WTC11 (cell line): ENCODE results near the gene NHLRC2. TPM values are rescaled to one million over a fixed set of nuclear protein-coding genes. Genes with fewer than 3 reads are reported as not detected.
"Not testable (repeated sequence)": the region's sequence is repeated elsewhere in the genome, so short reads cannot be mapped to it uniquely, and the experiment has no call there.

Experiments used
- ATAC-seq: fragments of 200-7000 bp; cut with Tn5 transposase; 2 replicates; pipeline ENCODE4 v1.10.0; 2021; ENCODE audit warnings: mild to moderate bottlenecking, moderate library complexity
- CTCF ChIA-PET: fragments of 300-600 bp; sonication (Branson Sonifier 250); formaldehyde crosslinking; loops from one replicate; lab custom pipeline; 2021; ENCODE audit warnings: antibody characterized with exemption; lab: Charles Lee
- POLR2A ChIA-PET: fragments of 350-600 bp; sonication (Branson Sonifier 250); formaldehyde crosslinking; loops from one replicate; lab custom pipeline; 2021; ENCODE audit warnings: antibody characterized with exemption; lab: Charles Lee
- DNase-seq: peaks from one replicate; pipeline ENCODE4 v3.0.0; 2021; ENCODE audit warnings: low spot score
- H3K27ac Mint-ChIP-seq: 2 replicates; pipeline ENCODE4 v1.8.0; 2021; ENCODE audit warnings: mixed read lengths
- H3K27me3 Mint-ChIP-seq: 2 replicates; pipeline ENCODE4 v1.8.0; 2021; ENCODE audit warnings: low read depth, mild to moderate bottlenecking, moderate library complexity, mixed read lengths
- H3K36me3 Mint-ChIP-seq: 2 replicates; pipeline ENCODE4 v1.8.0; 2021; ENCODE audit warnings: mixed read lengths
- H3K4me1 Mint-ChIP-seq: 2 replicates; pipeline ENCODE4 v1.8.0; 2022; ENCODE audit warnings: mixed read lengths
- H3K4me3 Mint-ChIP-seq: 2 replicates; pipeline ENCODE4 v1.8.0; 2021; ENCODE audit warnings: mild to moderate bottlenecking, moderate library complexity, mixed read lengths
- H3K9me3 Mint-ChIP-seq: 2 replicates; pipeline ENCODE4 v1.8.0; 2021; ENCODE audit warnings: mixed read lengths
- CDX4 ChIP-seq: fragments of 250-450 bp; sonication (Bioruptor Pico); IDR thresholded peaks from 2 replicates; pipeline ENCODE4 v1.9.0; 2021; ENCODE audit warnings: moderate library complexity, mild to moderate bottlenecking, inconsistent platforms, borderline replicate concordance
- ELF4 ChIP-seq: sonication (generic); formaldehyde crosslinking; IDR thresholded peaks from 2 replicates; pipeline ENCODE4 v1.8.1; 2022; ENCODE audit warnings: low read depth, mild to moderate bottlenecking, moderate library complexity, missing genetic modification reagents
- FOXJ3 ChIP-seq: sonication (generic); formaldehyde crosslinking; IDR thresholded peaks from 2 replicates; pipeline ENCODE4 v1.9.0; 2021; ENCODE audit warnings: missing genetic modification reagents, mild to moderate bottlenecking, borderline replicate concordance
- FOXP4 ChIP-seq: sonication (generic); formaldehyde crosslinking; IDR thresholded peaks from 2 replicates; pipeline ENCODE4 v1.8.0; 2022; ENCODE audit warnings: mild to moderate bottlenecking, missing genetic modification reagents
- HMGA2 ChIP-seq: fragments of 250-450 bp; sonication (Bioruptor Pico); IDR thresholded peaks from 2 replicates; pipeline ENCODE4 v1.4.0; 2021; ENCODE audit warnings: mild to moderate bottlenecking, moderate library complexity
- IRF2 ChIP-seq: sonication (generic); formaldehyde crosslinking; IDR thresholded peaks from 2 replicates; pipeline ENCODE4 v1.8.0; 2022; ENCODE audit warnings: low read depth, missing genetic modification reagents, borderline replicate concordance
- KAT7 ChIP-seq: sonication (generic); formaldehyde crosslinking; IDR thresholded peaks from 2 replicates; pipeline ENCODE4 v1.8.1; 2023; ENCODE audit warnings: missing genetic modification reagents, mild to moderate bottlenecking, borderline replicate concordance
- NFE2L1 ChIP-seq: sonication (generic); formaldehyde crosslinking; IDR thresholded peaks from 2 replicates; pipeline ENCODE4 v1.8.1; 2023; ENCODE audit warnings: missing genetic modification reagents
- PRRX2 ChIP-seq: fragments of 250-450 bp; sonication (Bioruptor Pico); IDR thresholded peaks from 2 replicates; pipeline ENCODE4 v1.8.0; 2021; ENCODE audit warnings: mild to moderate bottlenecking
- SMAD4 ChIP-seq: sonication (generic); formaldehyde crosslinking; IDR thresholded peaks from 2 replicates; pipeline ENCODE4 v1.8.0; 2022; ENCODE audit warnings: mild to moderate bottlenecking, missing genetic modification reagents
- SP1 ChIP-seq: sonication (generic); formaldehyde crosslinking; conservative IDR thresholded peaks from 2 replicates; pipeline ENCODE4 v1.8.1; 2022; ENCODE audit warnings: missing genetic modification reagents
- TEAD4 ChIP-seq: sonication (generic); formaldehyde crosslinking; IDR thresholded peaks from 2 replicates; pipeline ENCODE4 v1.8.0; 2022; ENCODE audit warnings: mild to moderate bottlenecking, missing genetic modification reagents
- USF2 ChIP-seq: sonication (generic); formaldehyde crosslinking; IDR thresholded peaks from 2 replicates; pipeline ENCODE4 v1.8.1; 2023; ENCODE audit warnings: mild to moderate bottlenecking, missing genetic modification reagents, moderate library complexity
- ZMAT4 ChIP-seq: fragments of 250-450 bp; sonication (Bioruptor Pico); IDR thresholded peaks from 2 replicates; pipeline ENCODE4 v1.9.0; 2021; ENCODE audit warnings: mild to moderate bottlenecking
- ZNF219 ChIP-seq: sonication (generic); formaldehyde crosslinking; IDR thresholded peaks from 2 replicates; pipeline ENCODE4 v1.8.0; 2023; ENCODE audit warnings: missing genetic modification reagents, mild to moderate bottlenecking, borderline replicate concordance
- ZNF317 ChIP-seq: sonication (generic); formaldehyde crosslinking; IDR thresholded peaks from 2 replicates; pipeline ENCODE4 v1.8.1; 2023; ENCODE audit warnings: low read depth, mild to moderate bottlenecking, moderate library complexity, missing genetic modification reagents, borderline replicate concordance
- ZNF425 ChIP-seq: fragments of 250-450 bp; sonication (Bioruptor Pico); conservative IDR thresholded peaks from 2 replicates; pipeline ENCODE4 v1.9.0; 2021; ENCODE audit warnings: mild to moderate bottlenecking
- total RNA-seq: library from RNA; stranded (reverse); gene quantifications from 3 replicates; pipeline ENCODE4 v1.2.3, GENCODE V29; 2021

The NHLRC2 gene
- total RNA-seq, 1 experiment from 2014 or later: 37.9 TPM

GRCh38 chr10:113825791-113826190, 28.7 kb upstream of the NHLRC2 start:
- no peak for ATAC-seq
- H3K4me1 Mint-ChIP-seq: peaks cover 15% of the 10 kb centered on the region
- H3K4me3 Mint-ChIP-seq: no peak overlapping the region
- H3K36me3 Mint-ChIP-seq: no peaks in the 10 kb centered on the region
- no peak overlapping the region for H3K27ac Mint-ChIP-seq
- no peaks in the 10 kb centered on the region for H3K9me3 Mint-ChIP-seq
- TF ChIP-seq SP1 (CRISPR knock-in tag): no peak
- TF ChIP-seq PRRX2 (CRISPR knock-in tag): no peak
- TF ChIP-seq USF2 (CRISPR knock-in tag): no peak
- POLR2A ChIA-PET: no interaction called here
- no peak for DNase-seq
- CTCF ChIA-PET: no interaction called here
- no peaks in the 10 kb centered on the region for H3K27me3 Mint-ChIP-seq

GRCh38 chr10:113828567-113828966, 25.9 kb upstream of the NHLRC2 start:
- POLR2A ChIA-PET, H3K4me1 Mint-ChIP-seq, H3K27ac Mint-ChIP-seq, CTCF ChIA-PET, H3K27me3 Mint-ChIP-seq, DNase-seq, H3K9me3 Mint-ChIP-seq, H3K4me3 Mint-ChIP-seq, H3K36me3 Mint-ChIP-seq: not testable (repeated sequence)
- peak; percentile 38; the same call in 1 of the 2 replicates for ATAC-seq

- no peaks in the 10 kb centered on the region for H3K27me3 Mint-ChIP-seq
- DNase-seq: no peak
- H3K27ac Mint-ChIP-seq: no peak overlapping the region
- no peak for ATAC-seq
- TF ChIP-seq ZMAT4 (CRISPR knock-in tag) (no peak), HMGA2 (CRISPR knock-in tag) (no peak), SMAD4 (CRISPR knock-in tag) (no peak), TEAD4 (CRISPR knock-in tag) (no peak), PRRX2 (CRISPR knock-in tag) (no peak), FOXJ3 (CRISPR knock-in tag) (no peak), CDX4 (CRISPR knock-in tag) (no peak), ELF4 (no peak), KAT7 (CRISPR knock-in tag) (no peak), FOXP4 (CRISPR knock-in tag) (no peak), IRF2 (CRISPR knock-in tag) (no peak)
- TF ChIP-seq, all 79 proteins: peak for 0
- POLR2A ChIA-PET: no interaction called here
- Mint-ChIP-seq H3K36me3 (peaks cover 26% of the 10 kb centered on the region), H3K9me3 (no peaks in the 10 kb centered on the region), H3K4me1 (peaks cover 19% of the 10 kb centered on the region), H3K4me3 (no peak overlapping the region)
- CTCF ChIA-PET: no interaction called here
These were observed 12.3 kb upstream of the NHLRC2 start for GRCh38 chr10:113842171-113842570.

- POLR2A ChIA-PET: interaction anchor here (0.6 kb wide), 1 partner anchor 251 kb away, joined by 6 read pairs; no protein-coding TSS in a partner anchor
- Mint-ChIP-seq H3K4me3 (no peak overlapping the region), H3K27ac (peak overlapping the region; percentile 92), H3K27me3 (no peaks in the 10 kb centered on the region), H3K36me3 (peaks cover 26% of the 10 kb centered on the region), H3K9me3 (no peaks in the 10 kb centered on the region), H3K4me1 (peaks cover 19% of the 10 kb centered on the region)
- ATAC-seq (peak; percentile 72), DNase-seq (no peak)
- CTCF ChIA-PET: no interaction called here
- TF ChIP-seq ZNF219 (CRISPR knock-in tag): no peak
- no peak for TF ChIP-seq CDX4 (CRISPR knock-in tag)
- TF ChIP-seq NFE2L1 (CRISPR knock-in tag): no peak
- TF ChIP-seq ZNF425 (CRISPR knock-in tag): no peak
- TF ChIP-seq ZNF317 (CRISPR knock-in tag): no peak
These were observed 10.4 kb upstream of the NHLRC2 start for GRCh38 chr10:113843972-113844485.
